Measurements from ENCODE around the gene GATB. TPM values are rescaled to one million over a fixed set of nuclear protein-coding genes. Genes with fewer than 3 reads are reported as not detected.
A peak's percentile ranks its signal among the peaks of the same experiment; 100 is the strongest.
"Not testable (repeated sequence)": the region's sequence is repeated elsewhere in the genome, so short reads cannot be mapped to it uniquely, and the experiment has no call there.

GATB gene
- total RNA-seq, 1 donor from 2014 or later: 11.7 TPM

- no peak for DNase-seq (ENCODE audit: low read depth in 2 of 2)
Measured at GRCh38 chr4:151785484-151786157, 24.8 kb upstream of the GATB start.

DNA sequence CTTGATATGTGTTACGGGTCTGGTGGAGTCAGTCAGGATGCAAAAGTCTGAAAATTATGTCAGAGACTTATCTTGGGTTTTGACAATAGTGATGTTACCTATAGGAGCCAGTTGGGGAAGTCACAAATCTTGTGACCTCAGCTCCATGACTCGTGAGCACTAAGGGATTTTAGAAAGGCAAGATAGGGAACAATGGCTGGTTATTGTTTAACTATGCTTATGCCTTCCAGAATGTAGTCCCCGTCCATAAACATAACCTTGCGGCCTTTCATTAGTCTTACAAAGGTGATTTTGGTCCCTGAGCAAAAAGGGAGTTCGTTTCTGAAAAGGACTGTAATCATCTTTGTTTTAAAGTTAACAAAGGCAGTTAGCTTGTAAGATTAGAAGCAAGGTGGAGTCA lies 23.9 kb upstream of the GATB start:
- no peak for DNase-seq (ENCODE audit: low read depth in 2 of 2)

- no peak for DNase-seq (ENCODE audit: low read depth in 2 of 2)
Measured at GRCh38 chr4:151783867-151784266, 23.1 kb upstream of the GATB start.

GRCh38 chr4:151782296-151782695 lies 21.5 kb upstream of the GATB start:
- no peak for DNase-seq (ENCODE audit: low read depth in 2 of 2)

DNA sequence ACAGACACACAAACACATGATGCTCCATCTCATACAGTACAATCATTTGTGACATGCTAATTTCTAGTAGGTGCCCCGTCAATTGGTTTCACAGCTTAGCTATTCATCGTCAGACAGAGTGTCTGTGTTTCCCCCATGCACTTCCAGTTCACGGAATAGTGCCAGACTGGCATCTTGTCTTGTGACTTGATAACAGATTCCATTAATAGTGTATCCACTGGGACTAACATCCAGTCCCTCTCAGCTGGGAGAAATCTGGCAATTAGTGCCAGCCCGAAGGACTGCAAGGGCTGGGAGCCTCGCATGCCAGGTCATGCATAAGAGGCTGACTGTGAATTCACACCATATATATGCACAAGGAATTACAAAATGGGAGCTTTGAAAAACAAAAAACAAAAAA lies 20.2 kb upstream of the GATB start:
- DNase-seq (ENCODE audit: low read depth in 2 of 2): no peak

DNA sequence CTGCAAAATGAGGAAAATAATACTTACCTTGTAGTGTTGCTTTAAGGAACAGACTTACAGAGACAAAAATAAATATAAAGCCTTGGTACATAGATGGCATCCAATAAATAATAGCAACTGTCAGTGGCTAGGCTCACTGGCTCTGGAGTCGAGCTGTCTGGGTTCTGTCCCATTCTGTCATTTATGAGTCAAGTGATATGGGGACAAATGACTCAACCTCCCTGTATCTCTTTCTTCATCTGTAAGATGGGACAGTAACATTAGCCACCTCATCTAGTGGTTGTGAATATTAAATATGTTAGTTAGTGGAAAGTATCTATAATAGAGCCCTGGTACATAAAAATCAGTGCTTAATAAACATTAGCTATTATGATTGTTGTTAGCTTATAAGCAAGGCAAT lies 16.7 kb upstream of the GATB start:
- DNase-seq (ENCODE audit: low read depth in 2 of 2): no peak

DNA sequence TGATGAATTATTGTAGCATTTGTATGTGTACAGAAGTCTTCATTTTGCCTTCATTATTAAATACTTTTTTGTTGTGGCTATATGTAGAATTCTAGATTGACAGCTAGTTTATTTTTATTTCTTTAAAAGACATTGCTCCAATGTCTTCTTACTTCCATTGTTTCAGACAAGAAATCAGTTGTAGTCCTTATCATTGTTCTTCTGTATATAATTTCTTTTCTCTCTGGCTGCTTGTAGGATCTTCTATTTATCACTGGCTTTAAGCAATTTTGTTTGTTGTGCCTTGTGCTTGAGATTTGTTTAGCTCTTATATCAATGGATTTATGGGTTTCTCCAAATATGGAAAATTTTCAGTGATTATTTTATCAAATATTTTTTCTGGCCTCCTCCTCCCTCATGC lies 13.5 kb upstream of the GATB start:
- DNase-seq (ENCODE audit: low read depth in 2 of 2): no peak

DNA sequence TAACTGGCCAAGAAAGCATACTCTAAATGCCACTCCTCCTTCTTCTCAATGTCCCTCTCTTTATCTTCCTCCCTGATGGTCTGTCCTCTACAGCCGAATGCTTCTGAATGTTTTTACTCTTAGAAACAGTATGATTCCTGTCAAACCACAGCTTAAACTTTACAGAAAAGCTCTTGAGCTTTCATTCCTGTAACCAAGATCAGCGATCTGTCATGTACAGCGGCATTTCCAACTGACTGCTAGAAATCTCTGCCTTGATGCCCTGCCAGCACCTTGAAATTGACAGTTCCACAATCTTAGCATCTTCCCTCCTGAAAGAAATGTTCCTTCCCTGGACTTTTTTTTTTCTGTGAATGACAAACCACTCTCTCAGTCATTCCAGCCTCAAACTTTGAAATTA lies 11.5 kb upstream of the GATB start:
- DNase-seq (ENCODE audit: low read depth in 2 of 2): no peak

DNA sequence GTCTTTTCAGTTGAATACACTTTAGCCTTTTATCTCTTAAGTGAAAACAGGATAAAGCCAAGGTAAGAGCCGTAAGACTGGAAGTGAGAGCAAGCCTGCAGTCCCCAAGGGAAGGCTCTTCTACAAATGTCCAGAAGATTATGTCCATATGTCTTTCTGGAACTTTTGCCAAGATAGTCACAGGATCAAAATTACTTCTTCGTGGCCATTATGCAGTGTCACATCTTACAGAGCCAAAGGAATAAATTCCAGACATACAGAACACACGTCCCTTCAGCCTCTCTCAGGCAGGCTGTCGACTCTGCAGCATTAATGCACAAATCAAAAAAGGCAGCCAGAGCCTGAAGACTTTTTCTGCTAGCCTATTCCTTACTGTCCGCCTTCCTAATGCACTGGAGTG lies 10.9 kb upstream of the GATB start:
- no peak for DNase-seq (ENCODE audit: low read depth in 2 of 2)

DNA sequence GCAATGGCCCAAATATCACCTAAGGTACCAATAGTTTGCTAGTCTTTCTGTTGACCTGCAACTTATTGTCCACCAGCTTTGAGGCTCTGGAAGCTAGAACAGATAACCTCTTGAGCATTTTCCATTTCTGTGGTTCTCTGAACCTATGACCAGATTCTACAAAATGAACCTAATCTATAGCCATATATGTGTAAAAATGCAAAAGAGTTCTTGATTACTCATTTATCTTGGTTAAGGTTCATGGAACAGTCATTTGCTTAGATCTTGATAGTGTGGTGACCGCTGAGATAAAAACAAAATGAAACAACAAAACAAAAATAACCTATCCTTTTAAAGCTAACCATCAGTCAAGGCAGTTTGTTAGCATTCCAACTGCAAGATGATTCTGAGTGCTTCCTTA lies 9.3 kb upstream of the GATB start:
- no peak for DNase-seq (ENCODE audit: low read depth in 2 of 2)

DNA sequence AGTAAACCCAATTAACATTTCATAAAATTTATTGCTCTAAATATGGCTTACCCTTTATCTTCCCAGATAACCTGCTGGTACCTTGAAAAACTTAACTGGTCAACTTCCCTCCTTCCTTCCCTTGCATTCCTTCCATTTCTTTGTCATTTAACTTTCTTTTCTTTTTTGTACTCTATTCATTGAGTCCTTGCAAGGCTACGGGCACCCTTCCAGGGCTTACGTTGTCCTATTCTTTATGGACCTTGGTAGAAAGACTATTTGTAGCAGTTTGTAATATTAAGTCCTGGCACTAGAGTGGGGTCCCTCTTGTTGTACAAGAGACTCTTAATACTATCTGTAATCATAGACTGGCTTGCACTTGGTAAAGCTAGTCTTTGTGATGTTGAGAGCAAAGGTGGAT lies 8.0 kb upstream of the GATB start:
- DNase-seq (ENCODE audit: low read depth in 2 of 2): no peak

DNA sequence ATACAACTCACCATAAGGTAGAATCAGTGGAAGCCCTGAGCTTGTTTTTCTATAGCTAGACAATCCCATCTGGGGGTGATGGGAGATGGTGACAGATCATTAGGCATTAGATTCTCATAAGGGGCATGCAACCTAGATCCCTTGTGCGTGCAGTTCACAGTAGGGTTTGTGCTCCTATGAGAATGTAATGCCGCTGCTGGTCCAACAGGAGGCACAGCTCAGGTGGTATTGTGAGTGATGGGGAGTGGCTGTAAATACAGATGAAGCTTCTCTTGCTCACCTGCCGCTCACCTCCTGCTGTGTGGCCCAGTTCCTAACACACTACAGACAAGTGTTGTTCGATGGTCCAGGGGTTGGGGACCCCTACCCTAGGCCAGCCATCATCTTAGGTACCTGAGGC lies 5.9 kb upstream of the GATB start:
- no peak for DNase-seq (ENCODE audit: low read depth in 2 of 2)

- no peak for DNase-seq (ENCODE audit: low read depth in 2 of 2)
Measured at GRCh38 chr4:151760002-151760401, 805 bp downstream of the GATB start.

DNA sequence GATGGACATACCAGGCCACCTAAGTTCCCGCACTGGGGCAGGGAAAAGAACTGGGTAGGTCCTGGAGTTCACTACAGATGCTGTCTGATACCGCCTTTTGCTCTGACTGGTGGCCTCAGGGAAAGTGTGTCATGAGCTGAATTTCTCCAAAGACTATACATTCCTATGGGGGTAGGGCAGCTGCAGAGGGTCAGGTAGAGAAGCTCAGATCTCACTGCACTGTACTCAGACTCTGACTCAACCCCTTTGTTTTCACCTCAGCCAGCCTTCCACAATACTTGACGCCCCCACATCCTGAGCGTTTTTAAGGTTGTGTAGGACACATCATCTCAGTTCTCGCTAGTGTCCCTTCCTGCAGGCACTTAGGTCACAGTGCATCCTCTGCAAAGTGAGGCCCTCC lies 7.8 kb downstream of the GATB start:
- peak in 1 of 2 donors; percentile 12 for DNase-seq (ENCODE audit: low read depth in 2 of 2)

DNA sequence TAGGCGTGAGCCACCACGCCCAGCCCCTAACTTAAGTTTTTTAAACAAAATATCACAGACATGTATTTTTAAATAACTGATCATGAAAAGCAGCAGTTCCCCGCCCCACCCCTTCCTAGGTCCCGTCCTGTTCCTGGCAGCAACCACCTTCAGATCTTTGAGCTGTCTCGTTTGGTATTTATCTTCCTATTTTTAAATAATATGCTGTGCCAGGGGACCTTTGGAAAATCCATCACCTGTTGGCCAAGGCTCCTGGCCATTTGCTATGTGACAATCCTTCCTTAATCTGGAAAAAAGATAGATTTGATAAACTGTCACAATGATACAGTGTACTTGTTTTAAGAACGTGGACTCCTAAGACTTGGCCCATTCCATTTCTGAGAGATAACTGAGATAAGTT lies 10.7 kb downstream of the GATB start:
- DNase-seq (ENCODE audit: low read depth in 2 of 2): no peak

- no peak for DNase-seq (ENCODE audit: low read depth in 2 of 2)
Measured at GRCh38 chr4:151745481-151746231, 15.2 kb downstream of the GATB start.

- peak in 1 of 2 donors; percentile 82 for DNase-seq (ENCODE audit: low read depth in 2 of 2)
Measured at GRCh38 chr4:151744614-151745013, 16.2 kb downstream of the GATB start.

- no peak for DNase-seq (ENCODE audit: low read depth in 2 of 2)
Measured at GRCh38 chr4:151743894-151744293, 16.9 kb downstream of the GATB start.

- DNase-seq (ENCODE audit: low read depth in 2 of 2): no peak
Measured at GRCh38 chr4:151743128-151743854, 17.5 kb downstream of the GATB start.

- no peak for DNase-seq (ENCODE audit: low read depth in 2 of 2)
Measured at GRCh38 chr4:151738720-151739517, 21.9 kb downstream of the GATB start.

DNA sequence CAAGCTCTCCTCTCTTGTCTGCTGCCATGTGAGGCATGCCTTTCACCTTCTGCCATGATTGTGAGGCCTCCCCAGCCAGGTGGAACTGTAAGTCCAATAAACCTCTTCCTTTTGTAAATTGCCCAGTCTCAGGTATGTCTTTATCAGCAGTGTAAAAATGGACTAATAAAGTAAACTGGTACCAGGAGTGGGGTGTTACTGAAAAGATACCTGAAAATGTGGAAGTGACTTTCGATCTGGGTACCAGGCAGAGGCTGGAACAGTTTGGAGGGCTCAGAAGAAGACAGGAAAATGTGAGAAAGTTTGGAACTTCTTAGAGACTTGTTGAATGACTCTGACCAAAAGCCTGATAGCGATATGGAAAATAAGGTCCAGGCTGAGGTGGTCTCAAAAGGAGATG lies 24.0 kb downstream of the GATB start:
- DNase-seq (ENCODE audit: low read depth in 2 of 2): not testable (repeated sequence)

DNA sequence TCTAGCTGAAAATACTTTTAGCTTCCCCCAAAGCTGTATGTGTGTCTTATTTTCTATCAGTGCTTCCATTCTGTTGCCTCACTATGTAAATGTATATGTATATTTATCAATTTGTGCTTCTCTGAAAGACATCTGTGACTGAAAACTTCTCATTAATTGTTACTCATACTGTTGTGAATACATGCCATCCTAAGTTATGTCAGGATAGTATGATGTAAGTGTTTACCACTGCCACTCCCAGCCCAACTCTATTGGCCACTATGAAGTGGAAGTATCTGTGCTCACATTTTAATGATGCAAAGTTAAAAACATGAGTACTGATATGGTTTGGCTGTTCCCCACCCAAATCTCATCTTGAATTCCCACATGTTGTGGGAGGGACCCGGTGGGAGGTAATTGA lies 24.4 kb downstream of the GATB start:
- no peak for DNase-seq (ENCODE audit: low read depth in 2 of 2)

Measured in dermis microvascular lymphatic vessel endothelial cell (primary cell).